Putamen (tissue), 1 donor: ENCODE results near the gene MIX23.

Source experiments
- DNase-seq: peaks from one replicate; pipeline ENCODE4 v3.0.0-alpha.2; 2016; ENCODE audit warnings: low spot score

Gene MIX23

GRCh38 chr3:122351612-122352011 lies 31.4 kb downstream of the MIX23 start:
- DNase-seq = no peak

GRCh38 chr3:122350814-122351418 lies 32.1 kb downstream of the MIX23 start:
- DNase-seq = no peak

- no peak for DNase-seq
Observed at GRCh38 chr3:122349171-122349570, 33.9 kb downstream of the MIX23 start.

GRCh38 chr3:122343654-122344053 lies 39.4 kb downstream of the MIX23 start:
- DNase-seq = no peak

- no peak for DNase-seq
Observed at GRCh38 chr3:122342803-122343202, 40.2 kb downstream of the MIX23 start.

- no peak for DNase-seq
Observed at GRCh38 chr3:122332551-122332950, 50.5 kb downstream of the MIX23 start.

- DNase-seq = no peak
Observed at GRCh38 chr3:122331886-122332285, 51.1 kb downstream of the MIX23 start.

- DNase-seq = no peak
Observed at GRCh38 chr3:122325769-122326168, 57.3 kb downstream of the MIX23 start.

GRCh38 chr3:122324871-122325323 lies 58.1 kb downstream of the MIX23 start, which contains the start of gene CSTA:
Gene CSTA, plus strand, starts transcription at chr3:122325248. Its CDS starts 45 bp downstream, at chr3:122325293.
- DNase-seq = no peak

GRCh38 chr3:122322095-122323075 lies 60.6 kb downstream of the MIX23 start:
- DNase-seq = no peak

- no peak for DNase-seq
Observed at GRCh38 chr3:122318620-122319019, 64.4 kb downstream of the MIX23 start.

GRCh38 chr3:122316368-122316767 lies 66.7 kb downstream of the MIX23 start:
- DNase-seq = no peak

GRCh38 chr3:122315619-122316018 lies 67.4 kb downstream of the MIX23 start:
- DNase-seq = no peak

- no peak for DNase-seq
Observed at GRCh38 chr3:122314228-122314876, 68.7 kb downstream of the MIX23 start.

- DNase-seq = no peak
Observed at GRCh38 chr3:122313281-122313680, 69.8 kb downstream of the MIX23 start.

GRCh38 chr3:122312826-122313225 lies 70.2 kb downstream of the MIX23 start:
- DNase-seq = no peak

GRCh38 chr3:122310361-122310760 lies 72.7 kb downstream of the MIX23 start:
- no peak for DNase-seq
